K562 (cell line): ENCODE results near the gene PRTFDC1. TPM values are rescaled to one million over a fixed set of nuclear protein-coding genes. Genes with fewer than 3 reads are reported as not detected.
A peak's percentile ranks its signal among the peaks of the same experiment; 100 is the strongest.

Source experiments
- IRF2 ChIP-seq: sonication (generic); formaldehyde crosslinking; IDR thresholded peaks from 2 replicates; pipeline ENCODE4 v1.8.1; 2022; ENCODE audit warnings: mild to moderate bottlenecking, missing genetic modification reagents
- LEF1 ChIP-seq: fragments of 450-650 bp; IDR thresholded peaks from 2 replicates; pipeline ENCODE4 v1.6.1; 2016; ENCODE audit warnings: mild to moderate bottlenecking
- RAD21 ChIP-seq, 2 experiments: fragments of 250-450 bp in 1 of 2; fragments of 450-650 bp in 1 of 2; sonication (Bioruptor Pico) in 1 of 2; formaldehyde crosslinking in 1 of 2; IDR thresholded peaks in 1 of 2; conservative IDR thresholded peaks in 1 of 2; 2 replicates each; pipeline versions ENCODE4 v1.4.0 to v1.8.0; 2020 to 2022; ENCODE audit warnings: mild to moderate bottlenecking in 2 of 2, moderate library complexity in 1 of 2
- RBBP5 ChIP-seq: fragments of 200-600 bp; sonication (generic); IDR thresholded peaks from 2 replicates; pipeline ENCODE4 v1.6.1; 2012; ENCODE audit warnings: borderline replicate concordance, mild to moderate bottlenecking, low read length, control low read depth, inconsistent platforms; ENCODE audit not compliant: insufficient read depth, poor library complexity, severe bottlenecking
- RBM15 ChIP-seq: fragments of 200-400 bp; formaldehyde crosslinking; IDR thresholded peaks from 2 replicates; pipeline ENCODE4 v1.6.1; 2018; ENCODE audit warnings: mild to moderate bottlenecking, low read length, moderate library complexity; ENCODE audit not compliant: insufficient read depth
- ZNF184 ChIP-seq: sonication (generic); formaldehyde crosslinking; IDR thresholded peaks from 2 replicates; pipeline ENCODE4 v1.5.0; 2020; ENCODE audit warnings: missing genetic modification reagents
- ZNF282 ChIP-seq: sonication (generic); formaldehyde crosslinking; IDR thresholded peaks from 2 replicates; pipeline ENCODE4 v1.8.1; 2023; ENCODE audit warnings: missing genetic modification reagents
- polyA plus RNA-seq, 8 experiments: library from polyadenylated mRNA; depleted of rRNA in 4 of 8; stranded (reverse) in 5 of 8; unstranded in 3 of 8; fragments of >200 nt; fragmentation: Nextera tagmentation in 2 of 8; fragmentation: Illumina TruSeq in 1 of 8; extraction: Ambion mirVana in 2 of 8; extraction: Trizol in 1 of 8; gene quantifications; 2 replicates each; pipeline versions ENCODE4 v1.2.1 to v1.2.3, GENCODE V29; 2011 to 2014; ENCODE audit warnings: inconsistent platforms in 1 of 8, missing spikeins in 1 of 8
- total RNA-seq, 7 experiments: library from RNA; depleted of rRNA in 6 of 7; stranded (reverse); fragments of >200 nt in 6 of 7; fragmentation: Illumina TruSeq in 2 of 7; extraction: Trizol in 2 of 7; gene quantifications; 2 replicates each; pipeline versions ENCODE4 v1.2.1 to v1.2.3, GENCODE V29; 2011 to 2021; ENCODE audit warnings: low replicate concordance in 1 of 7
- TF ChIP-seq, protein P1 (sequence below), 2 experiments: fragments of 150-350 bp in 1 of 2; IDR thresholded peaks; 2 replicates each; pipeline ENCODE4 v1.6.1; 2012 to 2016; ENCODE audit warnings: low read depth in 2 of 2, low read length in 2 of 2, mild to moderate bottlenecking in 1 of 2, moderate library complexity in 1 of 2
- TF ChIP-seq, protein P2 (sequence below): fragments of 250-450 bp; sonication (Bioruptor Pico); IDR thresholded peaks from 2 replicates; pipeline ENCODE4 v1.9.0; 2021; ENCODE audit warnings: mild to moderate bottlenecking
- TF ChIP-seq, protein P3 (sequence below), 2 experiments: fragments of 450-650 bp; IDR thresholded peaks; 2 replicates each; pipeline ENCODE4 v1.6.1; 2016; ENCODE audit warnings: mild to moderate bottlenecking in 2 of 2, borderline replicate concordance in 1 of 2, low read depth in 1 of 2, moderate library complexity in 1 of 2
- TF ChIP-seq, protein P4 (sequence below): fragments of 450-650 bp; formaldehyde crosslinking; IDR thresholded peaks from 2 replicates; pipeline ENCODE4 v1.4.0; 2022; ENCODE audit warnings: missing genetic modification characterization

PRTFDC1 gene
- total and polyA plus RNA-seq, 9 of the 15 experiments (the other 6 are each of a cell fraction or from before 2014, with no cell fraction given), result 7.0 to 27.6 (median 10.0) TPM

DNA sequence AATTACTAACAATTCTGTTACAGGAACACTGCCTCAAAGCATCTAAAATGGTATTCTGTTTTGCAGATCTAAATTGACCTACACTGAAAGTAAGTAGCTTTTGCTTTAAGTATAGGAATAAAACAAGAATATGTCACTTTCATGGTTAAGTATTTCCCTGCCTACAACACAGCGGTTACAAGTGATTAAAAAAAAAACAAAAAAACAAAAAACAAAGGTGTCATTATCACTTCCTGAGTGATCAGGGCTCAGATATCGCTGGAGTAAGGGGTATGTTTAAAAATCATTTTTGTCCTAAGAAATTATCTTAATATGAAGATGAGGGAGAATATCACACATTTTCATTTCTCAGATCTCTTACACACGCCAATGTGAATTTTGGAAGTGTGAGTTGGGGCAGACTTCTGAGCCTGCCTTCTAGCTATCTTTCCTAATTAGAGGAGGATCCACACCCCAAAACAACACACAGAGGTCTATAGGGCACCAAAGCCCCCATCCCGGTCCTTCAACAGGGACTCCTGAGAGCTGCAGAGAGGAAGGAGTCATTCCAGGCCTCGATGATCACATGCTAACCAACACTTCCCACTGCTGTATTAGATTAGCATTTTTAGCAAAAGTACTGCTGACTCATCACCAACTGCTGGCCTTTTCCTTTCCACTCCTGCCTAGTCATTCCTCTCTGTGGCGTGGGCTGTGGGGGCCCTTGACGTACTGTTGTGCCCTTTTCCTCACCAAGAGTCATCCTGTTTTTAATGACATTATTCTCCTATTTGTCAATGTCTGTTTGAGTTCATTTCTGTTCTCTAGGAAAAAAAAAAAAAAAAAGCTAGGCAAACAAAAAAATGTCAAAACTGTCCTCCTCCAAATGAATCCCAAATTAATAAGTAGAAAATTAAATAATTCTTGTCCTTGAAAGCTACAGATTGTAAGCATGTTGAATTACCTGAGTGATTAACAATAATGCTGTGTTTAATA, 31.2 kb downstream of the PRTFDC1 start (continued):
- TF ChIP-seq ZNF184 (CRISPR knock-in tag) (no peak), ZNF282 (no peak), RAD21 (CRISPR knock-in tag; conservative IDR thresholded peaks at IDR 0.05 in 1 of 2, IDR thresholded peaks at IDR 0.05 in 1 of 2) (peak in 1 of 2 experiments; percentile 47; a peak in 3 of 4 replicates), RBBP5 (peak; percentile 40), RBM15 (no peak), IRF2 (CRISPR knock-in tag) (no peak), LEF1 (peak; percentile 79)
- TF ChIP-seq, protein P1, sequence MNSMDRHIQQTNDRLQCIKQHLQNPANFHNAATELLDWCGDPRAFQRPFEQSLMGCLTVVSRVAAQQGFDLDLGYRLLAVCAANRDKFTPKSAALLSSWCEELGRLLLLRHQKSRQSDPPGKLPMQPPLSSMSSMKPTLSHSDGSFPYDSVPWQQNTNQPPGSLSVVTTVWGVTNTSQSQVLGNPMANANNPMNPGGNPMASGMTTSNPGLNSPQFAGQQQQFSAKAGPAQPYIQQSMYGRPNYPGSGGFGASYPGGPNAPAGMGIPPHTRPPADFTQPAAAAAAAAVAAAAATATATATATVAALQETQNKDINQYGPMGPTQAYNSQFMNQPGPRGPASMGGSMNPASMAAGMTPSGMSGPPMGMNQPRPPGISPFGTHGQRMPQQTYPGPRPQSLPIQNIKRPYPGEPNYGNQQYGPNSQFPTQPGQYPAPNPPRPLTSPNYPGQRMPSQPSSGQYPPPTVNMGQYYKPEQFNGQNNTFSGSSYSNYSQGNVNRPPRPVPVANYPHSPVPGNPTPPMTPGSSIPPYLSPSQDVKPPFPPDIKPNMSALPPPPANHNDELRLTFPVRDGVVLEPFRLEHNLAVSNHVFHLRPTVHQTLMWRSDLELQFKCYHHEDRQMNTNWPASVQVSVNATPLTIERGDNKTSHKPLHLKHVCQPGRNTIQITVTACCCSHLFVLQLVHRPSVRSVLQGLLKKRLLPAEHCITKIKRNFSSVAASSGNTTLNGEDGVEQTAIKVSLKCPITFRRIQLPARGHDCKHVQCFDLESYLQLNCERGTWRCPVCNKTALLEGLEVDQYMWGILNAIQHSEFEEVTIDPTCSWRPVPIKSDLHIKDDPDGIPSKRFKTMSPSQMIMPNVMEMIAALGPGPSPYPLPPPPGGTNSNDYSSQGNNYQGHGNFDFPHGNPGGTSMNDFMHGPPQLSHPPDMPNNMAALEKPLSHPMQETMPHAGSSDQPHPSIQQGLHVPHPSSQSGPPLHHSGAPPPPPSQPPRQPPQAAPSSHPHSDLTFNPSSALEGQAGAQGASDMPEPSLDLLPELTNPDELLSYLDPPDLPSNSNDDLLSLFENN (IDR thresholded peaks at IDR 0.05; ENCODE audit: low read depth in 2 of 2, low read length in 2 of 2), result 0 out of 4 replicates have a peak, but pooled peaks of 1 of the 2 experiments have one; percentile 42
- TF ChIP-seq, protein P2, sequence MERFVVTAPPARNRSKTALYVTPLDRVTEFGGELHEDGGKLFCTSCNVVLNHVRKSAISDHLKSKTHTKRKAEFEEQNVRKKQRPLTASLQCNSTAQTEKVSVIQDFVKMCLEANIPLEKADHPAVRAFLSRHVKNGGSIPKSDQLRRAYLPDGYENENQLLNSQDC (CRISPR knock-in tag), result 0 out of 2 replicates have a peak, but pooled peaks have one; percentile 13
- TF ChIP-seq, protein P3, sequence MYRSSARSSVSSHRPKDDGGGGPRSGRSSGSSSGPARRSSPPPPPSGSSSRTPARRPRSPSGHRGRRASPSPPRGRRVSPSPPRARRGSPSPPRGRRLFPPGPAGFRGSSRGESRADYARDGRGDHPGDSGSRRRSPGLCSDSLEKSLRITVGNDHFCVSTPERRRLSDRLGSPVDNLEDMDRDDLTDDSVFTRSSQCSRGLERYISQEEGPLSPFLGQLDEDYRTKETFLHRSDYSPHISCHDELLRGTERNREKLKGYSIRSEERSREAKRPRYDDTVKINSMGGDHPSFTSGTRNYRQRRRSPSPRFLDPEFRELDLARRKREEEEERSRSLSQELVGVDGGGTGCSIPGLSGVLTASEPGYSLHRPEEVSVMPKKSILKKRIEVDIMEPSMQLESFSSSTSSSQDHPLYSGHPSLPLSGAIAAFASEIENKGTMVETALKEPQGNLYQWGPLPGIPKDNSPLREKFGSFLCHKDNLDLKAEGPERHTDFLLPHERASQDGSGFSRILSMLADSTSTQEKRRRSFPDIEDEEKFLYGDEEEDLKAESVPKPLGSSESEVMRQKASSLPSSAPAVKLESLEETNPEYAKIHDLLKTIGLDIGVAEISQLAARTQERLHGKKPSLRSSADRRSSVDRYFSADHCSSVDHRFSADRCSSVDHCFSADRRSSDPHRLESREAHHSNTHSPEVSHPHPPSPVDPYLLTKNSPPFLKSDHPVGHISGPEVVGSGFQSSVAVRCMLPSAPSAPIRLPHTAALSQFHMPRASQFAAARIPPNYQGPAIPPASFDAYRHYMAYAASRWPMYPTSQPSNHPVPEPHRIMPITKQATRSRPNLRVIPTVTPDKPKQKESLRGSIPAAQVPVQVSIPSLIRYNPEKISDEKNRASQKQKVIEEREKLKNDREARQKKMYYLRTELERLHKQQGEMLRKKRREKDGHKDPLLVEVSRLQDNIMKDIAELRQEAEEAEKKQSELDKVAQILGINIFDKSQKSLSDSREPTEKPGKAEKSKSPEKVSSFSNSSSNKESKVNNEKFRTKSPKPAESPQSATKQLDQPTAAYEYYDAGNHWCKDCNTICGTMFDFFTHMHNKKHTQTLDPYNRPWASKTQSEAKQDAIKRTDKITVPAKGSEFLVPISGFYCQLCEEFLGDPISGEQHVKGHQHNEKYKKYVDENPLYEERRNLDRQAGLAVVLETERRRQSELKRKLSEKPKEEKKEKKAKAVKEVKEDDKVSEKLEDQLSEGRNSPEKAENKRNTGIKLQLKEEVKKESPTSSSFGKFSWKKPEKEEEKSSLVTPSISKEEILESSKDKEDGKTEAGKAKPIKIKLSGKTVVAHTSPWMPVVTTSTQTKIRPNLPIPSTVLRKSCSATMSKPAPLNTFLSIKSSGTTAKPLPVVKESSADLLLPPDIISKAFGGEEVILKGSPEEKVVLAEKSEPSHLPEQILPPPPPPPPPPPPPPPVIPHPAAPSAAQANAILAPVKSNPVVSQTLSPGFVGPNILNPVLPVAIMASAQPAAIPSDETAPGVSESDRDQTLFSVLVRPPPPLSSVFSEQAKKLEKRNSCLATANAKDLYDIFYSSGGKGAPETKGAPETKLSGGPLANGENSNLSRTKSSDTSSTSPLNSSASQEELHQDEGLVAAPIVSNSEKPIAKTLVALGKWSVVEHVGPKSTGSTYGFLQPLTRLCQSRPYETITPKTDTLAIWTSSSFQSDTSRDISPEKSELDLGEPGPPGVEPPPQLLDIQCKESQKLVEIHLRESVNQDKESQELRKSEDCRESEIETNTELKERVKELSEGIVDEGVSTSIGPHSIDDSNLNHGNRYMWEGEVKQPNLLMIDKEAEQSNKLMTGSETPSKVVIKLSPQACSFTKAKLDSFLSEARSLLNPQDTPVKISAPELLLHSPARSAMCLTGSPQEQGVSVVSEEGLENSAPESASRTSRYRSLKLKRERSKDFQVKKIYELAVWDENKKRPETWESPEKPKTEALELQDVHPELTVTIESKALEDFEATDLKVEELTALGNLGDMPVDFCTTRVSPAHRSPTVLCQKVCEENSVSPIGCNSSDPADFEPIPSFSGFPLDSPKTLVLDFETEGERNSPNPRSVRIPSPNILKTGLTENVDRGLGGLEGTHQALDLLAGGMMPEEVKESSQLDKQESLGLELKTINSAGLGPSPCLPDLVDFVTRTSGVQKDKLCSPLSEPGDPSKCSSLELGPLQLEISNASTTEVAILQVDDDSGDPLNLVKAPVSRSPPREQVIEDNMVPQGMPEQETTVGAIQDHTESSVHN (IDR thresholded peaks at IDR 0.05; ENCODE audit: borderline replicate concordance in 1 of 2, low read depth in 1 of 2), result peak in 1 of 2 experiments; percentile 85; a peak in 2 of 4 replicates
- TF ChIP-seq, protein P4, sequence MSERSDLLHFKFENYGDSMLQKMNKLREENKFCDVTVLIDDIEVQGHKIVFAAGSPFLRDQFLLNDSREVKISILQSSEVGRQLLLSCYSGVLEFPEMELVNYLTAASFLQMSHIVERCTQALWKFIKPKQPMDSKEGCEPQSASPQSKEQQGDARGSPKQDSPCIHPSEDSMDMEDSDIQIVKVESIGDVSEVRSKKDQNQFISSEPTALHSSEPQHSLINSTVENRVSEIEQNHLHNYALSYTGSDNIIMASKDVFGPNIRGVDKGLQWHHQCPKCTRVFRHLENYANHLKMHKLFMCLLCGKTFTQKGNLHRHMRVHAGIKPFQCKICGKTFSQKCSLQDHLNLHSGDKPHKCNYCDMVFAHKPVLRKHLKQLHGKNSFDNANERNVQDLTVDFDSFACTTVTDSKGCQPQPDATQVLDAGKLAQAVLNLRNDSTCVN, result 0 out of 2 replicates have a peak, but pooled peaks have one; percentile 30
